Erythroblast (primary cell): ENCODE data around the gene RNF17.

ENCODE experiments used
- GATA1 ChIP-seq: IDR thresholded peaks from 2 replicates; pipeline ENCODE4 v1.6.1; 2011; ENCODE audit warnings: low read depth, mild to moderate bottlenecking, control low read depth, low read length, moderate library complexity
- POLR2A ChIP-seq: IDR thresholded peaks from 2 replicates; pipeline ENCODE4 v1.6.1; 2011; ENCODE audit warnings: mild to moderate bottlenecking, low read length

GRCh38 chr13:24723206-24723605 lies 40.8 kb upstream of the RNF17 start:
- TF ChIP-seq POLR2A (no peak), GATA1 (no peak)
